Liver (tissue), 9 donors: ENCODE results near the gene DEDD. TPM values are rescaled to one million over a fixed set of nuclear protein-coding genes. Genes with fewer than 3 reads are reported as not detected.

Source experiments
- DNase-seq: peaks from one replicate; pipeline ENCODE4 v3.0.0-alpha.2; 2017; ENCODE audit warnings: low spot score
- H3K27ac ChIP-seq, 2 donors: one replicate each; pipeline ENCODE4 v1.7.0; 2013; ENCODE audit warnings: inconsistent platforms in 2 of 2, low read length in 2 of 2, control low read depth in 1 of 2, low read depth in 1 of 2, mild to moderate bottlenecking in 1 of 2
- H3K27me3 ChIP-seq, 4 donors: one replicate each; pipeline versions ENCODE4 v1.6.1 to v1.7.0; 2013; ENCODE audit warnings: low read length in 3 of 4, inconsistent platforms in 1 of 4, mild to moderate bottlenecking in 1 of 4, moderate library complexity in 1 of 4; ENCODE audit not compliant: control insufficient read depth in 4 of 4, insufficient read depth in 4 of 4
- H3K36me3 ChIP-seq, 4 donors: one replicate each; pipeline versions ENCODE4 v1.6.1 to v1.7.0; 2013; ENCODE audit warnings: low read length in 3 of 4, mild to moderate bottlenecking in 3 of 4, low read depth in 1 of 4, moderate library complexity in 1 of 4; ENCODE audit not compliant: control insufficient read depth in 4 of 4, insufficient read depth in 3 of 4
- H3K4me1 ChIP-seq, 4 donors: one replicate each; pipeline versions ENCODE4 v1.6.1 to v1.7.0; 2013; ENCODE audit warnings: low read length in 3 of 4, mild to moderate bottlenecking in 3 of 4, moderate library complexity in 1 of 4; ENCODE audit not compliant: control insufficient read depth in 4 of 4, insufficient read depth in 4 of 4
- H3K4me3 ChIP-seq, 3 donors: one replicate each; pipeline versions ENCODE4 v1.6.1 to v1.7.0; 2013; ENCODE audit warnings: low read length in 3 of 3, control low read depth in 1 of 3, low read depth in 1 of 3, mild to moderate bottlenecking in 1 of 3
- H3K9ac ChIP-seq, 2 donors: one replicate each; pipeline ENCODE4 v1.7.0; 2013; ENCODE audit warnings: low read length in 2 of 2, mild to moderate bottlenecking in 2 of 2, moderate library complexity in 2 of 2, control low read depth in 1 of 2, low read depth in 1 of 2
- H3K9me3 ChIP-seq, 4 donors: one replicate each; pipeline versions ENCODE4 v1.6.1 to v1.7.0; 2013; ENCODE audit warnings: low read length in 3 of 4; ENCODE audit not compliant: control insufficient read depth in 4 of 4
- EGR1 ChIP-seq, 2 donors: IDR thresholded peaks; 2 replicates each; pipeline ENCODE4 v1.6.1; 2016 to 2018; ENCODE audit warnings: antibody characterized with exemption in 2 of 2, low read depth in 2 of 2
- FOXA2 ChIP-seq: IDR thresholded peaks from 2 replicates; pipeline ENCODE4 v1.6.1; 2016; ENCODE audit warnings: antibody characterized with exemption
- GABPA ChIP-seq, 2 donors: IDR thresholded peaks in 1 of 2; conservative IDR thresholded peaks in 1 of 2; 2 replicates each; pipeline ENCODE4 v1.6.1; 2016; ENCODE audit warnings: antibody characterized with exemption in 2 of 2, mild to moderate bottlenecking in 1 of 2, moderate library complexity in 1 of 2
- HNF4A ChIP-seq, 2 donors: conservative IDR thresholded peaks; 2 replicates each; pipeline ENCODE4 v1.6.1; 2016; ENCODE audit warnings: antibody characterized with exemption in 2 of 2, mild to moderate bottlenecking in 2 of 2
- HNF4G ChIP-seq: IDR thresholded peaks from 2 replicates; pipeline ENCODE4 v1.6.1; 2016; ENCODE audit warnings: antibody characterized with exemption
- JUND ChIP-seq, 2 donors: IDR thresholded peaks; 2 replicates each; pipeline ENCODE4 v1.6.1; 2016; ENCODE audit warnings: antibody characterized with exemption in 2 of 2
- RAD21 ChIP-seq, 2 donors: IDR thresholded peaks; 2 replicates each; pipeline ENCODE4 v1.6.1; 2016; ENCODE audit warnings: antibody characterized with exemption in 2 of 2, mild to moderate bottlenecking in 2 of 2
- RXRA ChIP-seq, 2 donors: IDR thresholded peaks; 2 replicates each; pipeline ENCODE4 v1.6.1; 2017 to 2018; ENCODE audit warnings: antibody characterized with exemption in 2 of 2, mild to moderate bottlenecking in 1 of 2
- SP1 ChIP-seq: IDR thresholded peaks from 2 replicates; pipeline ENCODE4 v1.6.1; 2018; ENCODE audit warnings: antibody characterized with exemption, mild to moderate bottlenecking
- TAF1 ChIP-seq: conservative IDR thresholded peaks from 2 replicates; pipeline ENCODE4 v1.6.1; 2016; ENCODE audit warnings: antibody characterized with exemption, mild to moderate bottlenecking
- YY1 ChIP-seq: IDR thresholded peaks from 2 replicates; pipeline ENCODE4 v1.6.1; 2016; ENCODE audit warnings: antibody characterized with exemption, mild to moderate bottlenecking
- WGBS: extraction: QIAGEN DNeasy Blood & Tissue Kit; methylation state at CpG from one replicate; pipeline ENCODE4 v1.1.7; 2013; 5-methylcytosine and 5-hydroxymethylcytosine counted together
- polyA plus RNA-seq, 2 donors: library from polyadenylated mRNA; stranded (reverse) in 1 of 2; unstranded in 1 of 2; fragments of 200-250 nt in 1 of 2; fragments of >200 nt in 1 of 2; fragmentation: Nextera tagmentation in 1 of 2; extraction: Ambion mirVana in 1 of 2; gene quantifications; one replicate each; pipeline versions ENCODE4 v1.2.1 to v1.2.3, GENCODE V29; 2013 to 2015
- total RNA-seq, 2 donors: library from RNA; depleted of rRNA; stranded (reverse); fragments of >200 nt; gene quantifications; one replicate each; pipeline ENCODE4 v1.2.3, GENCODE V29; 2014
- TF ChIP-seq, protein P1 (sequence below): IDR thresholded peaks from 2 replicates; pipeline ENCODE4 v1.6.1; 2016; ENCODE audit warnings: antibody characterized with exemption
- TF ChIP-seq, protein P2 (sequence below): IDR thresholded peaks from 2 replicates; pipeline ENCODE4 v1.6.1; 2016; ENCODE audit warnings: antibody characterized with exemption
- TF ChIP-seq, protein P3 (sequence below): fragments of 150-350 bp; IDR thresholded peaks from 2 replicates; pipeline ENCODE4 v1.5.1; 2017; ENCODE audit warnings: improper control_type of control experiment, low read depth, low read length; ENCODE audit not compliant: missing input control
- TF ChIP-seq, protein P4 (sequence below): IDR thresholded peaks from 2 replicates; pipeline ENCODE4 v1.6.1; 2016; ENCODE audit warnings: antibody characterized with exemption
- donor health status: healthy.
- donor health status: healthy.
- donor health status: healthy.
- donor health status: healthy.
- donor health status: healthy.

The DEDD gene
- total and polyA plus RNA-seq, 4 donors = 13.8 to 17.7 (median 16.0) TPM

DNA sequence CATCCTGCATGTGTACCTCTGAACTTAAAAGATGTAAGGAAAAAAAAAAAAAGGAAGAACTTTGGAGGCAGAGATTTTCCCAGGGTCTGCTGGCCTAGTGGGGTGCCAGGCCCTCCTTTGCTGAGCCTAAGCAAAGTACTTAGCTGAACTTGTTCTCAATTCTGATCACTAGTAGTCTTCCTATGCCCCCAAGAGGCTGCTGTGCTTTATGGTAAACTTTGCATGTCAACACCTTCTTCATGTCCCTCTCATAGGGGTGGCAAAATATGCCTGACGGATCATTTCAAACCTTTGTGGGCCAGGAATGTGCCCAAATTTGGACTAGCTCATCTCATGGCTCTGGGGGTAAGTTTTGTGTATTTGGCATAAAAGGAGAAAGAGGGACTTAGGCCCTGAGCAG lies 25.4 kb upstream of the DEDD start (continued):
- TF ChIP-seq, protein P1, sequence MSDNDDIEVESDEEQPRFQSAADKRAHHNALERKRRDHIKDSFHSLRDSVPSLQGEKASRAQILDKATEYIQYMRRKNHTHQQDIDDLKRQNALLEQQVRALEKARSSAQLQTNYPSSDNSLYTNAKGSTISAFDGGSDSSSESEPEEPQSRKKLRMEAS = no peak

DNA sequence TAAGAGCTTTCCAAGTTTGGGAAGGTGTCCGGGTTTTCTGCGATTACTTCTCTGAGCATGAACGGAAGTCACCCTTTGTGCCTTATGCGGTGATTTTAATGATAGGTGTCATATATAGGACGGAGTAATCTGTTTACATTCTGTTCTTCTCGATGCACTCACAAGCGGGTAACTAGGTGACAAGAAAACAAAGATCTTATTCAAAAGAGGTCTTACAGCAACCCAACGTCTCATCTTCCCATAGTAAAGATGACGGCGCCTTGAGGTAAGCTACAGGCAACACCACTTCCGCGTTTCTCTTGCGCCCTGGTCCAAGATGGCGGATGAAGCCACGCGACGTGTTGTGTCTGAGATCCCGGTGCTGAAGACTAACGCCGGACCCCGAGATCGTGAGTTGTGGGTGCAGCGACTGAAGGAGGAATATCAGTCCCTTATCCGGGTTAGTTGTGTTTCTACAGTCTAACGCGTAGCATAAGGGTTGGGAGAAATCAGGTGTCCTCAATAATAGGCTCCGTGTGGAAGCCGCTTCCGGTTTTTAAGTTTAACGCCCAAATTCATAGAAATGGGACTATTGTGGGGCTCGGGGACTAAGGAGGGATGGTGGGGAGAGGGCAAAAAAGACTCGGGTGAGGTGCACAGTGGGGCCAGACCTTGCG lies 21.3 kb upstream of the DEDD start, which contains the start of gene UFC1:
UFC1 (plus strand) TSS at position 297 of the 656 bp plus-strand sequence; CDS start at position 317, 20 bp downstream.
- Histone ChIP-seq H3K4me1 (peaks cover 1 to 15% (median 6%) of the 10 kb centered on the region in 4 donors), H3K4me3 (peak within 1 kb of the TSS; percentile 57 to 99 (median 99)), H3K27ac (peak within 1 kb of the TSS; percentile 98 to 100), H3K9me3 (no peaks in the 10 kb centered on the region), H3K36me3 (peaks cover 0 to 6% (median 2%) of the 10 kb centered on the region in 4 donors), H3K27me3 (no peaks in the 10 kb centered on the region), H3K9ac (peak within 1 kb of the TSS; percentile 99 to 100)
- WGBS = under 1% methylated on average over 33 of the region's 33 CpGs
- DNase-seq = peak; percentile 81
- TF ChIP-seq, protein P1 = peak; percentile 77
- TF ChIP-seq EGR1 (IDR thresholded peaks at IDR 0.05; ENCODE audit: low read depth in 2 of 2) (no peak), GABPA (IDR thresholded peaks at IDR 0.05 in 1 of 2, conservative IDR thresholded peaks at IDR 0.05 in 1 of 2) (peak; percentile 96 to 97), YY1 (peak; percentile 100), RAD21 (IDR thresholded peaks at IDR 0.05) (peak in 1 of 2 donors; percentile 15), HNF4A (conservative IDR thresholded peaks at IDR 0.05) (peak in 1 of 2 donors; percentile 30), TAF1 (peak; percentile 67), JUND (IDR thresholded peaks at IDR 0.05) (peak in 1 of 2 donors; percentile 40), HNF4G (no peak), RXRA (IDR thresholded peaks at IDR 0.05) (peak in 1 of 2 donors; percentile 43)
- TF ChIP-seq, protein P2, sequence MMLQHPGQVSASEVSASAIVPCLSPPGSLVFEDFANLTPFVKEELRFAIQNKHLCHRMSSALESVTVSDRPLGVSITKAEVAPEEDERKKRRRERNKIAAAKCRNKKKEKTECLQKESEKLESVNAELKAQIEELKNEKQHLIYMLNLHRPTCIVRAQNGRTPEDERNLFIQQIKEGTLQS = peak; percentile 44
- TF ChIP-seq, protein P3, sequence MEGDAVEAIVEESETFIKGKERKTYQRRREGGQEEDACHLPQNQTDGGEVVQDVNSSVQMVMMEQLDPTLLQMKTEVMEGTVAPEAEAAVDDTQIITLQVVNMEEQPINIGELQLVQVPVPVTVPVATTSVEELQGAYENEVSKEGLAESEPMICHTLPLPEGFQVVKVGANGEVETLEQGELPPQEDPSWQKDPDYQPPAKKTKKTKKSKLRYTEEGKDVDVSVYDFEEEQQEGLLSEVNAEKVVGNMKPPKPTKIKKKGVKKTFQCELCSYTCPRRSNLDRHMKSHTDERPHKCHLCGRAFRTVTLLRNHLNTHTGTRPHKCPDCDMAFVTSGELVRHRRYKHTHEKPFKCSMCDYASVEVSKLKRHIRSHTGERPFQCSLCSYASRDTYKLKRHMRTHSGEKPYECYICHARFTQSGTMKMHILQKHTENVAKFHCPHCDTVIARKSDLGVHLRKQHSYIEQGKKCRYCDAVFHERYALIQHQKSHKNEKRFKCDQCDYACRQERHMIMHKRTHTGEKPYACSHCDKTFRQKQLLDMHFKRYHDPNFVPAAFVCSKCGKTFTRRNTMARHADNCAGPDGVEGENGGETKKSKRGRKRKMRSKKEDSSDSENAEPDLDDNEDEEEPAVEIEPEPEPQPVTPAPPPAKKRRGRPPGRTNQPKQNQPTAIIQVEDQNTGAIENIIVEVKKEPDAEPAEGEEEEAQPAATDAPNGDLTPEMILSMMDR = no peak
- TF ChIP-seq, protein P4, sequence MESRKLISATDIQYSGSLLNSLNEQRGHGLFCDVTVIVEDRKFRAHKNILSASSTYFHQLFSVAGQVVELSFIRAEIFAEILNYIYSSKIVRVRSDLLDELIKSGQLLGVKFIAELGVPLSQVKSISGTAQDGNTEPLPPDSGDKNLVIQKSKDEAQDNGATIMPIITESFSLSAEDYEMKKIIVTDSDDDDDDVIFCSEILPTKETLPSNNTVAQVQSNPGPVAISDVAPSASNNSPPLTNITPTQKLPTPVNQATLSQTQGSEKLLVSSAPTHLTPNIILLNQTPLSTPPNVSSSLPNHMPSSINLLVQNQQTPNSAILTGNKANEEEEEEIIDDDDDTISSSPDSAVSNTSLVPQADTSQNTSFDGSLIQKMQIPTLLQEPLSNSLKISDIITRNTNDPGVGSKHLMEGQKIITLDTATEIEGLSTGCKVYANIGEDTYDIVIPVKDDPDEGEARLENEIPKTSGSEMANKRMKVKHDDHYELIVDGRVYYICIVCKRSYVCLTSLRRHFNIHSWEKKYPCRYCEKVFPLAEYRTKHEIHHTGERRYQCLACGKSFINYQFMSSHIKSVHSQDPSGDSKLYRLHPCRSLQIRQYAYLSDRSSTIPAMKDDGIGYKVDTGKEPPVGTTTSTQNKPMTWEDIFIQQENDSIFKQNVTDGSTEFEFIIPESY = peak; percentile 64

DNA sequence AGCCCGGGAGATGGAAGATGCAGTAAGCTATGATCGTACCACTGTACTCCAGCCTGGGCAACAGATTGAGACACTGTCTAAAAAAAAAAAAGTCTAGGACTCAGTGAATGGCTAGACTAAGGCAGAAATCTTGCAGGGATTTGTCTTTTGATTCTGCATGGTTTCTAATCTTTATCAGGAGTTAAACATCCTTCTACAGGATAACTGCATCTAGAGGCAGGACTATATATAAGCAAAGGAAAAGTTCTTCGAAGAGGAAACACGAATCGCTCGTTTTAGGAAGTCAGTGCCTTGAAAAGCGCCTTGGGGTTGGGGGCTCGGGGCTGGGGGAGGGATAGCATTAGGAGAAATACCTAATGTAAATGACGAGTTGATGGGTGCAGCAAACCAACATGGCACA lies 20.7 kb upstream of the DEDD start:
- Histone ChIP-seq H3K9ac (peak overlapping the region in 1 of 2 donors; percentile 99), H3K4me1 (peaks cover 0 to 11% (median 1%) of the 10 kb centered on the region in 4 donors), H3K9me3 (no peaks in the 10 kb centered on the region), H3K4me3 (peak overlapping the region; percentile 57 to 99 (median 99)), H3K27me3 (no peaks in the 10 kb centered on the region), H3K27ac (no peak overlapping the region), H3K36me3 (peaks cover 0 to 6% (median 2%) of the 10 kb centered on the region in 4 donors)
- no peak for DNase-seq
- TF ChIP-seq HNF4G = no peak
- no peak for TF ChIP-seq EGR1 (IDR thresholded peaks at IDR 0.05; ENCODE audit: low read depth in 2 of 2)
- no peak for TF ChIP-seq FOXA2
- no peak for TF ChIP-seq SP1
- no peak for TF ChIP-seq HNF4A (conservative IDR thresholded peaks at IDR 0.05)
- 23% methylated on average over 9 of the region's 9 CpGs for WGBS
